Osteocyte (in vitro differentiated cells): ENCODE measurements around the gene AAK1. TPM values are rescaled to one million over a fixed set of nuclear protein-coding genes. Genes with fewer than 3 reads are reported as not detected.

ENCODE experiments used
- DNase-seq: peaks from one replicate; pipeline ENCODE4 v3.0.0; 2021; ENCODE audit warnings: mixed read lengths; ENCODE audit not compliant: unreplicated experiment; ENCODE audit errors: extremely low spot score
- H3K27ac Mint-ChIP-seq: one replicate; pipeline ENCODE4 v1.8.0; 2021; ENCODE audit warnings: mild to moderate bottlenecking, mixed read lengths; ENCODE audit not compliant: unreplicated experiment
- H3K27me3 Mint-ChIP-seq: one replicate; pipeline ENCODE4 v1.8.0; 2021; ENCODE audit warnings: mixed read lengths; ENCODE audit not compliant: unreplicated experiment
- H3K36me3 Mint-ChIP-seq: one replicate; pipeline ENCODE4 v1.8.0; 2021; ENCODE audit warnings: mixed read lengths; ENCODE audit not compliant: unreplicated experiment
- H3K4me1 Mint-ChIP-seq: one replicate; pipeline ENCODE4 v1.8.0; 2021; ENCODE audit warnings: mixed read lengths; ENCODE audit not compliant: unreplicated experiment
- H3K4me3 Mint-ChIP-seq: one replicate; pipeline ENCODE4 v1.8.0; 2021; ENCODE audit warnings: mild to moderate bottlenecking, moderate library complexity, mixed read lengths; ENCODE audit not compliant: unreplicated experiment
- H3K9me3 Mint-ChIP-seq: one replicate; pipeline ENCODE4 v1.8.0; 2021; ENCODE audit warnings: mixed read lengths; ENCODE audit not compliant: unreplicated experiment
- CTCF ChIP-seq: fragments of 200-600 bp; sonication (generic); IDR thresholded peaks from 2 replicates; pipeline ENCODE4 v1.5.0; 2021; ENCODE audit warnings: antibody characterized with exemption, mild to moderate bottlenecking, moderate library complexity
- total RNA-seq: library from RNA; stranded (reverse); gene quantifications from 2 replicates; pipeline ENCODE4 v1.2.1, GENCODE V29; 2021

Gene AAK1
- total RNA-seq, 1 donor from 2014 or later = 66.0 TPM

- no peak overlapping the region for H3K27ac Mint-ChIP-seq
- H3K9me3 Mint-ChIP-seq = no peaks in the 10 kb centered on the region
- peaks cover 5% of the 10 kb centered on the region for H3K36me3 Mint-ChIP-seq
- TF ChIP-seq CTCF = no peak
- H3K4me1 Mint-ChIP-seq = peaks cover 50% of the 10 kb centered on the region
- no peak for DNase-seq
- no peak overlapping the region for H3K4me3 Mint-ChIP-seq
- no peaks in the 10 kb centered on the region for H3K27me3 Mint-ChIP-seq
Measured at GRCh38 chr2:69566669-69567068, 76.9 kb downstream of the AAK1 start.

- no peak overlapping the region for H3K27ac Mint-ChIP-seq
- H3K4me1 Mint-ChIP-seq = peaks cover 43% of the 10 kb centered on the region
- TF ChIP-seq CTCF = peak; percentile 62
- peaks cover 3% of the 10 kb centered on the region for H3K36me3 Mint-ChIP-seq
- DNase-seq = no peak
- no peaks in the 10 kb centered on the region for H3K27me3 Mint-ChIP-seq
- no peak overlapping the region for H3K4me3 Mint-ChIP-seq
- H3K9me3 Mint-ChIP-seq = no peaks in the 10 kb centered on the region
Measured at GRCh38 chr2:69565431-69565839, 78.1 kb downstream of the AAK1 start.

GRCh38 chr2:69564604-69565003, 78.9 kb downstream of the AAK1 start:
- Mint-ChIP-seq H3K4me1 (peaks cover 38% of the 10 kb centered on the region), H3K4me3 (no peak overlapping the region), H3K36me3 (peaks cover 3% of the 10 kb centered on the region), H3K27ac (no peak overlapping the region), H3K27me3 (no peaks in the 10 kb centered on the region), H3K9me3 (no peaks in the 10 kb centered on the region)
- no peak for DNase-seq
- no peak for TF ChIP-seq CTCF

GRCh38 chr2:69563021-69563420, 80.5 kb downstream of the AAK1 start:
- TF ChIP-seq CTCF = no peak
- H3K9me3 Mint-ChIP-seq = no peaks in the 10 kb centered on the region
- no peak for DNase-seq
- no peak overlapping the region for H3K27ac Mint-ChIP-seq
- no peak overlapping the region for H3K4me3 Mint-ChIP-seq
- H3K4me1 Mint-ChIP-seq = peaks cover 27% of the 10 kb centered on the region
- H3K27me3 Mint-ChIP-seq = no peaks in the 10 kb centered on the region
- peaks cover 3% of the 10 kb centered on the region for H3K36me3 Mint-ChIP-seq

- H3K36me3 Mint-ChIP-seq = peaks cover 6% of the 10 kb centered on the region
- H3K9me3 Mint-ChIP-seq = no peaks in the 10 kb centered on the region
- H3K27ac Mint-ChIP-seq = no peak overlapping the region
- DNase-seq = no peak
- no peak overlapping the region for H3K4me3 Mint-ChIP-seq
- no peak for TF ChIP-seq CTCF
- peaks cover 11% of the 10 kb centered on the region for H3K4me1 Mint-ChIP-seq
- no peaks in the 10 kb centered on the region for H3K27me3 Mint-ChIP-seq
Measured at GRCh38 chr2:69561101-69561500, 82.4 kb downstream of the AAK1 start.
